ENCODE data around the gene PLCG2.

DNA sequence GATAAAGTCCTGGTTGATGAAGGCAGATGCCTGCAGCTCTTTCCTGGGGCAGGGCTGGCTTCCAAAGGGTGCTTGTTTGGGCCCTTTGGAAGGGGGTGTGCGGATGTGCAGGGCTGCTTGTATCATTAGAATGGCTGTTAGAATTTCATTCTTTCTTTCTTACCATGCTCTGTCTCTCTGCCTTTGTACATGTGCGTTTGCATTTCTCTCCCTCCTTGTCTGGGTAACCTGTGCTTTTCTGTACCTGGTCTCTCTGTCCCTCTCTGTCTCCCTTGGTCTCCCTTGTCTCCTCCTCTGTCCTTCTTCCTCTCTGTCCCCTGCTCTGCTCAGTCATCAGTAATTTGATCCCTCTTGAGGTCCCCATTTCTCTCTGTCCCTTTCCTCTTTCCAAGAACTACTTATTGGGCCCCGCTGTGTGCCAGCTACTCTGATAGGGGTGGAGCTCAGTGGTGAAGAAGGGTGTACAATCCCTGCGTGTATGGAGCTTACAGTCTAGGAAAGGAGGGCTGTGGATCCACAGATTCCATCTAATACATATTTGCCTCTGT, 69.3 kb downstream of the PLCG2 start:
- TF ChIP-seq, protein P1, sequence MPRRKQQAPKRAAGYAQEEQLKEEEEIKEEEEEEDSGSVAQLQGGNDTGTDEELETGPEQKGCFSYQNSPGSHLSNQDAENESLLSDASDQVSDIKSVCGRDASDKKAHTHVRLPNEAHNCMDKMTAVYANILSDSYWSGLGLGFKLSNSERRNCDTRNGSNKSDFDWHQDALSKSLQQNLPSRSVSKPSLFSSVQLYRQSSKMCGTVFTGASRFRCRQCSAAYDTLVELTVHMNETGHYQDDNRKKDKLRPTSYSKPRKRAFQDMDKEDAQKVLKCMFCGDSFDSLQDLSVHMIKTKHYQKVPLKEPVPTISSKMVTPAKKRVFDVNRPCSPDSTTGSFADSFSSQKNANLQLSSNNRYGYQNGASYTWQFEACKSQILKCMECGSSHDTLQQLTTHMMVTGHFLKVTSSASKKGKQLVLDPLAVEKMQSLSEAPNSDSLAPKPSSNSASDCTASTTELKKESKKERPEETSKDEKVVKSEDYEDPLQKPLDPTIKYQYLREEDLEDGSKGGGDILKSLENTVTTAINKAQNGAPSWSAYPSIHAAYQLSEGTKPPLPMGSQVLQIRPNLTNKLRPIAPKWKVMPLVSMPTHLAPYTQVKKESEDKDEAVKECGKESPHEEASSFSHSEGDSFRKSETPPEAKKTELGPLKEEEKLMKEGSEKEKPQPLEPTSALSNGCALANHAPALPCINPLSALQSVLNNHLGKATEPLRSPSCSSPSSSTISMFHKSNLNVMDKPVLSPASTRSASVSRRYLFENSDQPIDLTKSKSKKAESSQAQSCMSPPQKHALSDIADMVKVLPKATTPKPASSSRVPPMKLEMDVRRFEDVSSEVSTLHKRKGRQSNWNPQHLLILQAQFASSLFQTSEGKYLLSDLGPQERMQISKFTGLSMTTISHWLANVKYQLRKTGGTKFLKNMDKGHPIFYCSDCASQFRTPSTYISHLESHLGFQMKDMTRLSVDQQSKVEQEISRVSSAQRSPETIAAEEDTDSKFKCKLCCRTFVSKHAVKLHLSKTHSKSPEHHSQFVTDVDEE (CRISPR knock-in tag; IDR thresholded peaks at IDR 0.05), result no peak
- TF ChIP-seq BACH2 (CRISPR knock-in tag; IDR thresholded peaks at IDR 0.05; ENCODE audit: borderline replicate concordance) (no peak), CSDC2 (CRISPR knock-in tag; IDR thresholded peaks at IDR 0.05) (no peak), ESRRG (CRISPR knock-in tag; IDR thresholded peaks at IDR 0.05) (no peak), ZNF70 (CRISPR knock-in tag; IDR thresholded peaks at IDR 0.05) (no peak), ZNF565 (CRISPR knock-in tag; conservative IDR thresholded peaks at IDR 0.05; ENCODE audit: low read depth) (no peak), ARNTL (CRISPR knock-in tag; IDR thresholded peaks at IDR 0.05; ENCODE audit: borderline replicate concordance, low read depth) (no peak), TCF4 (CRISPR knock-in tag; IDR thresholded peaks at IDR 0.05; ENCODE audit: borderline replicate concordance) (no peak), ZC3H10 (CRISPR knock-in tag; IDR thresholded peaks at IDR 0.05) (no peak), OSR1 (CRISPR knock-in tag; IDR thresholded peaks at IDR 0.05) (no peak), ZFP3 (CRISPR knock-in tag; IDR thresholded peaks at IDR 0.05) (no peak), ZFP30 (CRISPR knock-in tag; IDR thresholded peaks at IDR 0.05) (no peak)
- TF ChIP-seq, protein P2, sequence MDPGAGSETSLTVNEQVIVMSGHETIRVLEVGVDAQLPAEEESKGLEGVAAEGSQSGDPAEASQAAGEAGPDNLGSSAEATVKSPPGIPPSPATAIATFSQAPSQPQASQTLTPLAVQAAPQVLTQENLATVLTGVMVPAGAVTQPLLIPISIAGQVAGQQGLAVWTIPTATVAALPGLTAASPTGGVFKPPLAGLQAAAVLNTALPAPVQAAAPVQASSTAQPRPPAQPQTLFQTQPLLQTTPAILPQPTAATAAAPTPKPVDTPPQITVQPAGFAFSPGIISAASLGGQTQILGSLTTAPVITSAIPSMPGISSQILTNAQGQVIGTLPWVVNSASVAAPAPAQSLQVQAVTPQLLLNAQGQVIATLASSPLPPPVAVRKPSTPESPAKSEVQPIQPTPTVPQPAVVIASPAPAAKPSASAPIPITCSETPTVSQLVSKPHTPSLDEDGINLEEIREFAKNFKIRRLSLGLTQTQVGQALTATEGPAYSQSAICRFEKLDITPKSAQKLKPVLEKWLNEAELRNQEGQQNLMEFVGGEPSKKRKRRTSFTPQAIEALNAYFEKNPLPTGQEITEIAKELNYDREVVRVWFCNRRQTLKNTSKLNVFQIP (CRISPR knock-in tag; IDR thresholded peaks at IDR 0.05; ENCODE audit: borderline replicate concordance, low read depth), result no peak
- TF ChIP-seq, protein P3, sequence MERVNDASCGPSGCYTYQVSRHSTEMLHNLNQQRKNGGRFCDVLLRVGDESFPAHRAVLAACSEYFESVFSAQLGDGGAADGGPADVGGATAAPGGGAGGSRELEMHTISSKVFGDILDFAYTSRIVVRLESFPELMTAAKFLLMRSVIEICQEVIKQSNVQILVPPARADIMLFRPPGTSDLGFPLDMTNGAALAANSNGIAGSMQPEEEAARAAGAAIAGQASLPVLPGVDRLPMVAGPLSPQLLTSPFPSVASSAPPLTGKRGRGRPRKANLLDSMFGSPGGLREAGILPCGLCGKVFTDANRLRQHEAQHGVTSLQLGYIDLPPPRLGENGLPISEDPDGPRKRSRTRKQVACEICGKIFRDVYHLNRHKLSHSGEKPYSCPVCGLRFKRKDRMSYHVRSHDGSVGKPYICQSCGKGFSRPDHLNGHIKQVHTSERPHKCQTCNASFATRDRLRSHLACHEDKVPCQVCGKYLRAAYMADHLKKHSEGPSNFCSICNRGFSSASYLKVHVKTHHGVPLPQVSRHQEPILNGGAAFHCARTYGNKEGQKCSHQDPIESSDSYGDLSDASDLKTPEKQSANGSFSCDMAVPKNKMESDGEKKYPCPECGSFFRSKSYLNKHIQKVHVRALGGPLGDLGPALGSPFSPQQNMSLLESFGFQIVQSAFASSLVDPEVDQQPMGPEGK (CRISPR knock-in tag; IDR thresholded peaks at IDR 0.05; ENCODE audit: borderline replicate concordance), result no peak
